ENCODE results near the gene SLC7A10. TPM values are rescaled to one million over a fixed set of nuclear protein-coding genes. Genes with fewer than 3 reads are reported as not detected.

Gene SLC7A10
- polyA plus RNA-seq, 1 of the 3 experiments (the other 2 are of a cell fraction), result 0.02 TPM

GRCh38 chr19:33249740-33250366 is 24.2 kb upstream of the SLC7A10 start:
- WGBS (ENCODE audit: low lambda C conversion rate), result 71% methylated on average over 3 of the region's 3 CpGs
- H2AFZ ChIP-seq (ENCODE audit: low read depth), result no peak overlapping the region

GRCh38 chr19:33248954-33249613 is 23.4 kb upstream of the SLC7A10 start:
- H3K79me2 ChIP-seq (ENCODE audit: insufficient read depth), result no peaks in the 10 kb centered on the region
- H3K4me1 ChIP-seq (ENCODE audit: control insufficient read depth in 1 of 2, insufficient read depth in 2 of 2, low read depth in 1 of 2, low read length in 1 of 2), result no peaks in the 10 kb centered on the region
- H3K27me3 ChIP-seq (ENCODE audit: insufficient read depth), result no peaks in the 10 kb centered on the region
- no peaks in the 10 kb centered on the region for H3K36me3 ChIP-seq (replicated peaks in 1 of 2; ENCODE audit: control insufficient read depth in 1 of 2, insufficient read depth in 2 of 2, low read length in 1 of 2)
- H4K20me1 ChIP-seq (ENCODE audit: insufficient read depth), result no peaks in the 10 kb centered on the region
- H2AFZ ChIP-seq (ENCODE audit: low read depth), result no peak overlapping the region
- H3K4me3 ChIP-seq (ENCODE audit: low read depth in 2 of 2, low read length in 1 of 2), result no peak overlapping the region
- H3K27ac ChIP-seq (ENCODE audit: low read depth in 2 of 2, low read length in 1 of 2), result no peak overlapping the region
- H3K9me3 ChIP-seq, result no peaks in the 10 kb centered on the region
- TF ChIP-seq SIN3A (IDR thresholded peaks at IDR 0.05; ENCODE audit: borderline replicate concordance, low read depth, low read length) (no peak), RXRA (IDR thresholded peaks at IDR 0.05; ENCODE audit: borderline replicate concordance, low read depth) (no peak), ZBTB33 (IDR thresholded peaks at IDR 0.05; ENCODE audit: borderline replicate concordance, low read depth) (no peak), TAF1 (IDR thresholded peaks at IDR 0.05; ENCODE audit: borderline replicate concordance, low read depth, low read length) (no peak), EP300 (IDR thresholded peaks at IDR 0.05; ENCODE audit: borderline replicate concordance in 1 of 2, low read depth in 1 of 2, low read length in 1 of 2) (no peak), RAD21 (IDR thresholded peaks at IDR 0.05; ENCODE audit: low read length) (no peak), SMC3 (IDR thresholded peaks at IDR 0.05; ENCODE audit: low read depth, low read length) (no peak), TEAD4 (IDR thresholded peaks at IDR 0.05; ENCODE audit: borderline replicate concordance, insufficient read depth) (no peak), PBX3 (IDR thresholded peaks at IDR 0.05) (no peak)
- H3K9me2 ChIP-seq, result no peaks in the 10 kb centered on the region
- WGBS (ENCODE audit: low lambda C conversion rate), result 26% methylated on average over 16 of the region's 28 CpGs
- H3F3A ChIP-seq (replicated peaks; ENCODE audit: insufficient read depth), result peaks cover 3% of the 10 kb centered on the region
- CTCF ChIA-PET, result interaction anchor here (0.7 to 4.4 kb wide), 5 partner anchors 13 to 529 kb away, joined by 3 to 21 read pairs (median 4); no protein-coding TSS in a partner anchor
- H3K9ac ChIP-seq, result no peak overlapping the region
- H3K4me2 ChIP-seq, result no peak overlapping the region
- peak; percentile 70 for DNase-seq
- POLR2A ChIA-PET, result no interaction called here

More at GRCh38 chr19:33249740-33250366, 24.2 kb upstream of the SLC7A10 start:
- Histone ChIP-seq H3K9me3 (no peaks in the 10 kb centered on the region), H3K4me2 (no peak overlapping the region), H3K27me3 (ENCODE audit: insufficient read depth) (no peaks in the 10 kb centered on the region), H3K9ac (no peak overlapping the region), H3K4me3 (ENCODE audit: low read depth in 2 of 2, low read length in 1 of 2) (no peak overlapping the region), H3K9me2 (no peaks in the 10 kb centered on the region), H3K4me1 (ENCODE audit: control insufficient read depth in 1 of 2, insufficient read depth in 2 of 2, low read depth in 1 of 2, low read length in 1 of 2) (no peaks in the 10 kb centered on the region), H3K79me2 (ENCODE audit: insufficient read depth) (no peaks in the 10 kb centered on the region), H3K36me3 (replicated peaks in 1 of 2; ENCODE audit: control insufficient read depth in 1 of 2, insufficient read depth in 2 of 2, low read length in 1 of 2) (no peaks in the 10 kb centered on the region), H3K27ac (ENCODE audit: low read depth in 2 of 2, low read length in 1 of 2) (no peak overlapping the region), H4K20me1 (ENCODE audit: insufficient read depth) (no peaks in the 10 kb centered on the region), H3F3A (replicated peaks; ENCODE audit: insufficient read depth) (peaks cover 3% of the 10 kb centered on the region)
- no peak for TF ChIP-seq NFIC (IDR thresholded peaks at IDR 0.05; ENCODE audit: borderline replicate concordance)
- TF ChIP-seq ELF1 (IDR thresholded peaks at IDR 0.05), result no peak
- TF ChIP-seq JUND (IDR thresholded peaks at IDR 0.05), result no peak
- no peak for TF ChIP-seq NRF1 (IDR thresholded peaks at IDR 0.05; ENCODE audit: low read depth, low read length)
- TF ChIP-seq SIN3A (IDR thresholded peaks at IDR 0.05; ENCODE audit: borderline replicate concordance, low read depth, low read length), result no peak
- TF ChIP-seq USF2 (IDR thresholded peaks at IDR 0.05; ENCODE audit: borderline replicate concordance, low read depth, low read length), result no peak
- no peak for DNase-seq
- ChIA-PET POLR2A (no interaction called here), CTCF (interaction anchor here (0.9 to 4.4 kb wide), 4 partner anchors 14 to 157 kb away, joined by 3 to 21 read pairs (median 4); no protein-coding TSS in a partner anchor)

Data from SK-N-SH (cell line).